Calu3 (cell line): Measurements from ENCODE around the gene NDRG2. TPM values are rescaled to one million over a fixed set of nuclear protein-coding genes. Genes with fewer than 3 reads are reported as not detected.
A peak's percentile ranks its signal among the peaks of the same experiment; 100 is the strongest.

ENCODE experiments used
- BruUV-seq: library from RNA; stranded (reverse); fragments of 400-500 nt; replicated peaks from 2 replicates; lab custom pipeline; 2021; lab: Mats Ljungman, UMichigan
- CTCF ChIA-PET: fragments of 300-600 bp; sonication (Branson Sonifier 250); formaldehyde crosslinking; loops from one replicate; lab custom pipeline; 2022; ENCODE audit warnings: antibody characterized with exemption; lab: Charles Lee
- DNase-seq: peaks from one replicate; pipeline ENCODE4 v3.0.0; 2022
- H3K27ac Mint-ChIP-seq: one replicate; pipeline ENCODE4 v1.8.0; 2022; ENCODE audit warnings: mixed read lengths; ENCODE audit not compliant: unreplicated experiment
- H3K27me3 Mint-ChIP-seq: one replicate; pipeline ENCODE4 v1.8.0; 2022; ENCODE audit warnings: mixed read lengths; ENCODE audit not compliant: unreplicated experiment
- H3K36me3 Mint-ChIP-seq: one replicate; pipeline ENCODE4 v1.8.0; 2022; ENCODE audit warnings: mild to moderate bottlenecking, moderate library complexity, mixed read lengths; ENCODE audit not compliant: insufficient read depth, unreplicated experiment
- H3K4me1 Mint-ChIP-seq: one replicate; pipeline ENCODE4 v1.8.0; 2022; ENCODE audit warnings: mild to moderate bottlenecking, low read depth, mixed read lengths; ENCODE audit not compliant: unreplicated experiment
- H3K4me3 Mint-ChIP-seq: one replicate; pipeline ENCODE4 v1.8.0; 2022; ENCODE audit warnings: mild to moderate bottlenecking, low read depth, moderate library complexity, mixed read lengths; ENCODE audit not compliant: unreplicated experiment
- H3K9me3 Mint-ChIP-seq: one replicate; pipeline ENCODE4 v1.8.0; 2022; ENCODE audit warnings: low read depth, mixed read lengths; ENCODE audit not compliant: unreplicated experiment
- CTCF ChIP-seq: fragments of 200-600 bp; IDR thresholded peaks from one replicate; pipeline ENCODE4 v1.8.0; 2022; ENCODE audit warnings: antibody characterized with exemption; ENCODE audit not compliant: unreplicated experiment
- intact Hi-C: fragments of 100-400 bp; cut with micrococcal nuclease; formaldehyde crosslinking; loops from one replicate; pipeline ENCODE4 v1.10.0; 2022; ENCODE audit not compliant: unreplicated experiment
- total RNA-seq: library from RNA; stranded (reverse); gene quantifications from 2 replicates; pipeline ENCODE4 v1.2.3, GENCODE V29; 2022

NDRG2 gene
- total RNA-seq, 1 experiment from 2014 or later: 10.8 TPM

GRCh38 chr14:21003788-21004346, 21.0 kb downstream of the NDRG2 start:
- CTCF ChIA-PET: interaction anchor here (2.5 kb wide), 1 partner anchor 11 kb away, joined by 11 read pairs; no protein-coding TSS in a partner anchor
- DNase-seq: no peak
- BruUV-seq: no TSS peak
- Mint-ChIP-seq H3K9me3 (no peaks in the 10 kb centered on the region), H3K27me3 (no peaks in the 10 kb centered on the region), H3K4me1 (peaks cover 4% of the 10 kb centered on the region), H3K4me3 (no peak overlapping the region), H3K27ac (no peak overlapping the region), H3K36me3 (no peaks in the 10 kb centered on the region)
- no peak for TF ChIP-seq CTCF
- intact Hi-C loops: no loop called here

- intact Hi-C loops: no loop called here
- H3K27ac Mint-ChIP-seq: no peak overlapping the region
- CTCF ChIA-PET: no interaction called here
- BruUV-seq: no TSS peak
- DNase-seq: no peak
- peaks cover 4% of the 10 kb centered on the region for H3K36me3 Mint-ChIP-seq
- H3K4me3 Mint-ChIP-seq: no peak overlapping the region
- peaks cover 25% of the 10 kb centered on the region for H3K4me1 Mint-ChIP-seq
- no peak for TF ChIP-seq CTCF
- H3K27me3 Mint-ChIP-seq: no peaks in the 10 kb centered on the region
- no peaks in the 10 kb centered on the region for H3K9me3 Mint-ChIP-seq
These were observed 23.6 kb downstream of the NDRG2 start for GRCh38 chr14:21001218-21001617.

GRCh38 chr14:20999591-20999990, 25.3 kb downstream of the NDRG2 start:
- TF ChIP-seq CTCF: no peak
- no peaks in the 10 kb centered on the region for H3K9me3 Mint-ChIP-seq
- no peaks in the 10 kb centered on the region for H3K27me3 Mint-ChIP-seq
- DNase-seq: no peak
- no peak overlapping the region for H3K27ac Mint-ChIP-seq
- peaks cover 9% of the 10 kb centered on the region for H3K36me3 Mint-ChIP-seq
- CTCF ChIA-PET: interaction anchor here (0.5 to 3.3 kb wide), 4 partner anchors 15 to 390 kb away, joined by 3 to 15 read pairs (median 8); no protein-coding TSS in a partner anchor
- no TSS peak for BruUV-seq
- peaks cover 32% of the 10 kb centered on the region for H3K4me1 Mint-ChIP-seq
- H3K4me3 Mint-ChIP-seq: no peak overlapping the region
- intact Hi-C loops: no loop called here

GRCh38 chr14:20998674-20999366, 26.0 kb downstream of the NDRG2 start, which contains the start of gene SLC39A2:
Gene SLC39A2 (plus strand): TSS chr14:20999293. CDS start chr14:20999447, 154 bp downstream.
- CTCF ChIA-PET: interaction anchor here (0.5 to 3.3 kb wide), 4 partner anchors 16 to 391 kb away, joined by 3 to 15 read pairs (median 8); no protein-coding TSS in a partner anchor
- peaks cover 9% of the 10 kb centered on the region for H3K36me3 Mint-ChIP-seq
- BruUV-seq: no TSS peak
- no peaks in the 10 kb centered on the region for H3K27me3 Mint-ChIP-seq
- DNase-seq: peak; percentile 31
- no peaks in the 10 kb centered on the region for H3K9me3 Mint-ChIP-seq
- TF ChIP-seq CTCF: no peak
- peaks cover 32% of the 10 kb centered on the region for H3K4me1 Mint-ChIP-seq
- no peak within 1 kb of the TSS for H3K4me3 Mint-ChIP-seq
- intact Hi-C loops: no loop called here
- peak within 1 kb of the TSS; percentile 37 for H3K27ac Mint-ChIP-seq
